Measurements from ENCODE around the gene PARD3. TPM values are rescaled to one million over a fixed set of nuclear protein-coding genes. Genes with fewer than 3 reads are reported as not detected.
"Not testable (repeated sequence)": the region's sequence is repeated elsewhere in the genome, so short reads cannot be mapped to it uniquely, and the experiment has no call there.

PARD3 gene
- total RNA-seq, 1 donor from 2014 or later = 72.5 TPM

- DNase-seq = no peak
These were observed 716.1 kb downstream of the PARD3 start for GRCh38 chr10:34098821-34099567.

GRCh38 chr10:34097682-34098081, 717.4 kb downstream of the PARD3 start:
- no peak for DNase-seq

- no peak for DNase-seq
These were observed 720.1 kb downstream of the PARD3 start for GRCh38 chr10:34094961-34095360.

- DNase-seq = no peak
These were observed 720.9 kb downstream of the PARD3 start for GRCh38 chr10:34094146-34094696.

GRCh38 chr10:34092891-34093290, 722.2 kb downstream of the PARD3 start:
- DNase-seq = no peak

- no peak for DNase-seq
These were observed 723.4 kb downstream of the PARD3 start for GRCh38 chr10:34091635-34092195.

- DNase-seq = no peak
These were observed 725.8 kb downstream of the PARD3 start for GRCh38 chr10:34089253-34089652.

- DNase-seq = no peak
These were observed 726.8 kb downstream of the PARD3 start for GRCh38 chr10:34088208-34088794.

GRCh38 chr10:34087095-34087418, 728.0 kb downstream of the PARD3 start:
- no peak for DNase-seq

GRCh38 chr10:34083567-34083966, 731.5 kb downstream of the PARD3 start:
- no peak for DNase-seq

GRCh38 chr10:34081948-34082347, 733.1 kb downstream of the PARD3 start:
- DNase-seq = no peak

- no peak for DNase-seq
These were observed 733.8 kb downstream of the PARD3 start for GRCh38 chr10:34081347-34081743.

GRCh38 chr10:34080485-34081346, 734.4 kb downstream of the PARD3 start:
- DNase-seq = no peak

- no peak for DNase-seq
These were observed 735.2 kb downstream of the PARD3 start for GRCh38 chr10:34079702-34080484.

- DNase-seq = peak; percentile 57
These were observed 736.2 kb downstream of the PARD3 start for GRCh38 chr10:34078745-34079470.

GRCh38 chr10:34078017-34078744, 736.9 kb downstream of the PARD3 start:
- no peak for DNase-seq

GRCh38 chr10:34076443-34076842, 738.7 kb downstream of the PARD3 start:
- no peak for DNase-seq

GRCh38 chr10:34075254-34075926, 739.7 kb downstream of the PARD3 start:
- peak; percentile 18 for DNase-seq

- DNase-seq = no peak
These were observed 741.0 kb downstream of the PARD3 start for GRCh38 chr10:34074051-34074450.

GRCh38 chr10:34067741-34068140, 747.4 kb downstream of the PARD3 start:
- DNase-seq = not testable (repeated sequence)

Data from skin of body (tissue), 2 donors.